ENCODE measurements around the gene RAB4A.

- TF ChIP-seq POLR2AphosphoS5 (IDR thresholded peaks at IDR 0.05; ENCODE audit: low read depth, low read length), result no peak
- TF ChIP-seq POLR2A (IDR thresholded peaks at IDR 0.05; ENCODE audit: low read depth, low read length), result no peak
- no peak for TF ChIP-seq SPI1 (IDR thresholded peaks at IDR 0.05; ENCODE audit: low read depth, low read length)
- no peak for TF ChIP-seq TAF1 (IDR thresholded peaks at IDR 0.05; ENCODE audit: low read depth, low read length)
- no peak for TF ChIP-seq PAX5 (IDR thresholded peaks at IDR 0.05; ENCODE audit: insufficient read depth, low read length, severe bottlenecking)
Observed at GRCh38 chr1:229305392-229305791, 34.5 kb downstream of the RAB4A start.
